ENCODE measurements around the gene GHRL.

DNA sequence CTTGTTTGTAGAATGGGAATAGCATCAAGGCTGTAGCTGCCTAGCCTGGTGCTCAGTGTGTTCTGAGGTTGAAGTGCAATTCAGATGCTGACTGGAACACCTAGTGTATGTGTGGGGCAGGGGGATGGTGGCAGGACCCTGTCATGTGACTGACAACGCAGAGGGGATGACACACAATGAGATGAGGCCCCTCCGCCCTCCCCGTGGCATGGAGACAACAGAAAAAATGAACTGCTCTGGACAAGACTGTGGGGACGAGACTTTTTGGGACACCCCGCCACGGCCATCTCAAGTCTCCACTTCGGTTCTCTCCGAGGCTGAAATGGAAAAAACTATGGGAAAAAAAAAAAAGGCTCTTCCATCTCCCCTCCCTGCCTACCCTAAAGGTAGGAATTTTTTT lies 38.6 kb upstream of the GHRL start:
- no peak for TF ChIP-seq E2F6 (IDR thresholded peaks at IDR 0.05; ENCODE audit: borderline replicate concordance, low read depth)
- TF ChIP-seq, protein P1, sequence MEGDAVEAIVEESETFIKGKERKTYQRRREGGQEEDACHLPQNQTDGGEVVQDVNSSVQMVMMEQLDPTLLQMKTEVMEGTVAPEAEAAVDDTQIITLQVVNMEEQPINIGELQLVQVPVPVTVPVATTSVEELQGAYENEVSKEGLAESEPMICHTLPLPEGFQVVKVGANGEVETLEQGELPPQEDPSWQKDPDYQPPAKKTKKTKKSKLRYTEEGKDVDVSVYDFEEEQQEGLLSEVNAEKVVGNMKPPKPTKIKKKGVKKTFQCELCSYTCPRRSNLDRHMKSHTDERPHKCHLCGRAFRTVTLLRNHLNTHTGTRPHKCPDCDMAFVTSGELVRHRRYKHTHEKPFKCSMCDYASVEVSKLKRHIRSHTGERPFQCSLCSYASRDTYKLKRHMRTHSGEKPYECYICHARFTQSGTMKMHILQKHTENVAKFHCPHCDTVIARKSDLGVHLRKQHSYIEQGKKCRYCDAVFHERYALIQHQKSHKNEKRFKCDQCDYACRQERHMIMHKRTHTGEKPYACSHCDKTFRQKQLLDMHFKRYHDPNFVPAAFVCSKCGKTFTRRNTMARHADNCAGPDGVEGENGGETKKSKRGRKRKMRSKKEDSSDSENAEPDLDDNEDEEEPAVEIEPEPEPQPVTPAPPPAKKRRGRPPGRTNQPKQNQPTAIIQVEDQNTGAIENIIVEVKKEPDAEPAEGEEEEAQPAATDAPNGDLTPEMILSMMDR (IDR thresholded peaks at IDR 0.05): no peak
- TF ChIP-seq CEBPB (IDR thresholded peaks at IDR 0.05): no peak
- no peak for TF ChIP-seq HOXA7 (CRISPR knock-in tag; IDR thresholded peaks at IDR 0.05)
